Endodermal cell (in vitro differentiated cells): ENCODE data around the gene FBXW9. TPM values are rescaled to one million over a fixed set of nuclear protein-coding genes. Genes with fewer than 3 reads are reported as not detected.
"Not testable (repeated sequence)": the region's sequence is repeated elsewhere in the genome, so short reads cannot be mapped to it uniquely, and the experiment has no call there.

Source experiments
- DNase-seq: peaks from one replicate; pipeline ENCODE4 v3.0.0-alpha.2; 2017
- H3K27ac ChIP-seq: 2 replicates; pipeline ENCODE4 v1.5.1; 2013; ENCODE audit warnings: mild to moderate bottlenecking, low read depth, low read length, moderate library complexity
- H3K27me3 ChIP-seq: 2 replicates; pipeline ENCODE4 v1.6.1; 2013; ENCODE audit warnings: mild to moderate bottlenecking, low read length, moderate library complexity; ENCODE audit not compliant: insufficient read depth, control insufficient read depth, poor library complexity, severe bottlenecking
- H3K36me3 ChIP-seq: 2 replicates; pipeline ENCODE4 v1.7.0; 2013; ENCODE audit warnings: mild to moderate bottlenecking, low read length, moderate library complexity; ENCODE audit not compliant: control insufficient read depth, insufficient read depth
- H3K4me1 ChIP-seq: one replicate; pipeline ENCODE4 v1.7.0; 2013; ENCODE audit warnings: low read length; ENCODE audit not compliant: control insufficient read depth, insufficient read depth
- H3K4me3 ChIP-seq: 2 replicates; pipeline ENCODE4 v1.5.1; 2013; ENCODE audit warnings: mild to moderate bottlenecking, low read length, moderate library complexity
- H3K9ac ChIP-seq: 2 replicates; pipeline ENCODE4 v1.6.1; 2013; ENCODE audit warnings: mild to moderate bottlenecking, low read length, moderate library complexity; ENCODE audit not compliant: poor library complexity, severe bottlenecking; ENCODE audit errors: extremely low read depth
- H3K9me3 ChIP-seq: 2 replicates; pipeline ENCODE4 v1.6.1; 2013; ENCODE audit warnings: mild to moderate bottlenecking, low read length, moderate library complexity; ENCODE audit not compliant: control insufficient read depth
- H3K27ac Mint-ChIP-seq: 2 replicates; pipeline ENCODE4 v1.8.0; 2020; ENCODE audit warnings: mixed read lengths
- H3K27me3 Mint-ChIP-seq: 2 replicates; pipeline ENCODE4 v1.8.0; 2021; ENCODE audit warnings: mild to moderate bottlenecking, mixed read lengths; ENCODE audit not compliant: insufficient read depth
- H3K36me3 Mint-ChIP-seq: 2 replicates; pipeline ENCODE4 v1.8.0; 2020; ENCODE audit warnings: low read depth, mixed read lengths
- H3K4me1 Mint-ChIP-seq: 2 replicates; pipeline ENCODE4 v1.8.0; 2020; ENCODE audit warnings: mixed read lengths
- H3K4me3 Mint-ChIP-seq: 2 replicates; pipeline ENCODE4 v1.8.0; 2020; ENCODE audit warnings: mild to moderate bottlenecking, moderate library complexity, mixed read lengths
- H3K9me3 Mint-ChIP-seq: 2 replicates; pipeline ENCODE4 v1.8.0; 2020; ENCODE audit warnings: mild to moderate bottlenecking, mixed read lengths
- CTCF ChIP-seq: fragments of 200-600 bp; sonication (generic); conservative IDR thresholded peaks from 2 replicates; pipeline ENCODE4 v1.5.0; 2021; ENCODE audit warnings: antibody characterized with exemption, mild to moderate bottlenecking
- WGBS, 2 experiments: methylation state at CpG; one replicate each; pipeline versions ENCODE4 v1.1.5 to v1.1.7; 2013; ENCODE audit warnings: missing lambda C conversion rate in 2 of 2, mixed read lengths in 1 of 2; ENCODE audit not compliant: insufficient coverage in 1 of 2, insufficient read length in 1 of 2; 5-methylcytosine and 5-hydroxymethylcytosine counted together
- total RNA-seq, 2 donors: library from RNA; stranded (reverse); fragmentation: NEBNext Ultra II Directional in 1 of 2; extraction: Animal tissue kit (Norgen Biotek cat#: 25700) in 1 of 2; gene quantifications; 2 replicates in 1 of 2; 3 replicates in 1 of 2; pipeline ENCODE4 v1.2.1, GENCODE V29; 2021

The FBXW9 gene
- total RNA-seq, 2 donors from 2014 or later: 12.6 to 14.7 TPM

- Mint-ChIP-seq H3K27me3 (no peaks in the 10 kb centered on the region), H3K9me3 (no peaks in the 10 kb centered on the region), H3K27ac (no peak overlapping the region), H3K4me1 (peaks cover 3% of the 10 kb centered on the region), H3K4me3 (no peak overlapping the region), H3K36me3 (peaks cover 7% of the 10 kb centered on the region)
- Histone ChIP-seq H3K9ac (no peak overlapping the region), H3K36me3 (no peaks in the 10 kb centered on the region), H3K27ac (no peak overlapping the region), H3K9me3 (no peaks in the 10 kb centered on the region), H3K27me3 (no peaks in the 10 kb centered on the region), H3K4me3 (no peak overlapping the region), H3K4me1 (no peaks in the 10 kb centered on the region)
- DNase-seq: no peak
- TF ChIP-seq CTCF: no peak
- WGBS, 2 experiments: 84 to 96% methylated on average over 3 of the region's 3 CpGs
Measured at GRCh38 chr19:12685831-12686230, 10.6 kb downstream of the FBXW9 start.

GRCh38 chr19:12681074-12681987 lies 15.1 kb downstream of the FBXW9 start, which contains the start of gene DHPS:
Gene DHPS, minus strand, starts transcription at chr19:12681880. Its CDS starts 114 bp downstream, at chr19:12681766.
- H3K4me3 ChIP-seq: peak within 1 kb of the TSS; percentile 95
- Mint-ChIP-seq H3K27me3 (no peaks in the 10 kb centered on the region), H3K4me3 (peak within 1 kb of the TSS; percentile 96), H3K4me1 (peaks cover 4% of the 10 kb centered on the region), H3K36me3 (peaks cover 34% of the 10 kb centered on the region), H3K27ac (peak within 1 kb of the TSS; percentile 98), H3K9me3 (no peaks in the 10 kb centered on the region)
- H3K27ac ChIP-seq: peak within 1 kb of the TSS; percentile 99
- 0% methylated on average over 33 to 68 of the region's 68 CpGs for WGBS, 2 experiments
- peaks cover 36% of the 10 kb centered on the region for H3K36me3 ChIP-seq
- DNase-seq: peak; percentile 98
- H3K9me3 ChIP-seq: no peaks in the 10 kb centered on the region
- H3K4me1 ChIP-seq: no peaks in the 10 kb centered on the region
- H3K9ac ChIP-seq: peak within 1 kb of the TSS; percentile 100
- TF ChIP-seq CTCF: no peak
- no peaks in the 10 kb centered on the region for H3K27me3 ChIP-seq

GRCh38 chr19:12680034-12680433 lies 16.4 kb downstream of the FBXW9 start:
- peaks cover 48% of the 10 kb centered on the region for H3K36me3 ChIP-seq
- H3K4me3 Mint-ChIP-seq: peak overlapping the region; percentile 96
- no peaks in the 10 kb centered on the region for H3K27me3 ChIP-seq
- H3K9ac ChIP-seq: no peak overlapping the region
- no peak overlapping the region for H3K27ac ChIP-seq
- peaks cover 4% of the 10 kb centered on the region for H3K4me1 Mint-ChIP-seq
- no peaks in the 10 kb centered on the region for H3K9me3 Mint-ChIP-seq
- H3K9me3 ChIP-seq: no peaks in the 10 kb centered on the region
- H3K27ac Mint-ChIP-seq: no peak overlapping the region
- peaks cover 46% of the 10 kb centered on the region for H3K36me3 Mint-ChIP-seq
- no peak for DNase-seq
- H3K27me3 Mint-ChIP-seq: no peaks in the 10 kb centered on the region
- no peaks in the 10 kb centered on the region for H3K4me1 ChIP-seq
- no peak for TF ChIP-seq CTCF
- no peak overlapping the region for H3K4me3 ChIP-seq
- 97 to 98% methylated on average over 8 to 9 of the region's 9 CpGs for WGBS, 2 experiments

GRCh38 chr19:12678039-12678438 lies 18.4 kb downstream of the FBXW9 start:
- not testable (repeated sequence) for H3K4me1 Mint-ChIP-seq, H3K27ac ChIP-seq, H3K27me3 ChIP-seq, H3K9me3 ChIP-seq, H3K4me1 ChIP-seq, H3K9ac ChIP-seq, H3K4me3 ChIP-seq, DNase-seq, H3K4me3 Mint-ChIP-seq, H3K9me3 Mint-ChIP-seq, H3K27ac Mint-ChIP-seq, H3K27me3 Mint-ChIP-seq
- 91 to 97% methylated on average over 4 to 5 of the region's 5 CpGs for WGBS, 2 experiments
- peaks cover 62% of the 10 kb centered on the region for H3K36me3 Mint-ChIP-seq
- peaks cover 65% of the 10 kb centered on the region for H3K36me3 ChIP-seq
